Fibroblast of pulmonary artery (primary cell): ENCODE measurements around the gene ENG.
"Not testable (repeated sequence)": the region's sequence is repeated elsewhere in the genome, so short reads cannot be mapped to it uniquely, and the experiment has no call there.

Experiments used
- DNase-seq: peaks from one replicate; pipeline ENCODE4 v3.0.0-alpha.2; 2010; ENCODE audit warnings: low read depth
- H3K4me3 ChIP-seq: replicated peaks from 2 replicates; pipeline ENCODE4 v1.5.1; 2011; ENCODE audit warnings: low read depth, mild to moderate bottlenecking, control low read depth, low read length, moderate library complexity
- TF ChIP-seq, protein P1 (sequence below): IDR thresholded peaks from 2 replicates; pipeline ENCODE4 v1.5.1; 2011; ENCODE audit warnings: mild to moderate bottlenecking, control low read depth, low read length, inconsistent platforms; ENCODE audit errors: missing control alignments

Gene ENG

DNA sequence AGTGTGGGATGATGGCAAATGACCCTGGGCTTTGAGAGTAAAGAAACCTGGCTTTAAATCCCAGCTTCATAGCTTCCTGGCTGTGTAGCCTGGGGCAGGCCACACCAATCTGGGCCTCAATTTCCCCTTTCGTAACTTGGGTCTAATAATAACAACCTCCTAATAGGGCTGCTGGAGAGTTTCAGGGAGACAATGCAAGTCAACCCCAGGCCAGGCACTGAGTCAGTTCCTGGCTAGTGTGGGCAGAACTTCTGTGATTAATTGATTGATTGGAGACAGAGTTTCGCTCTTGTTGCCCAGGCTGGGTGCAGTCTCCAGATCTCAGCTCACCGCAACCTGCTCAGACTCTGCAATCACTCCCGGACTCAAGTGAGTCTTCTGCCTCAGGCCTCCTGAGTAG is 72.7 kb downstream of the ENG start:
- H3K4me3 ChIP-seq = no peak overlapping the region
- TF ChIP-seq, protein P1, sequence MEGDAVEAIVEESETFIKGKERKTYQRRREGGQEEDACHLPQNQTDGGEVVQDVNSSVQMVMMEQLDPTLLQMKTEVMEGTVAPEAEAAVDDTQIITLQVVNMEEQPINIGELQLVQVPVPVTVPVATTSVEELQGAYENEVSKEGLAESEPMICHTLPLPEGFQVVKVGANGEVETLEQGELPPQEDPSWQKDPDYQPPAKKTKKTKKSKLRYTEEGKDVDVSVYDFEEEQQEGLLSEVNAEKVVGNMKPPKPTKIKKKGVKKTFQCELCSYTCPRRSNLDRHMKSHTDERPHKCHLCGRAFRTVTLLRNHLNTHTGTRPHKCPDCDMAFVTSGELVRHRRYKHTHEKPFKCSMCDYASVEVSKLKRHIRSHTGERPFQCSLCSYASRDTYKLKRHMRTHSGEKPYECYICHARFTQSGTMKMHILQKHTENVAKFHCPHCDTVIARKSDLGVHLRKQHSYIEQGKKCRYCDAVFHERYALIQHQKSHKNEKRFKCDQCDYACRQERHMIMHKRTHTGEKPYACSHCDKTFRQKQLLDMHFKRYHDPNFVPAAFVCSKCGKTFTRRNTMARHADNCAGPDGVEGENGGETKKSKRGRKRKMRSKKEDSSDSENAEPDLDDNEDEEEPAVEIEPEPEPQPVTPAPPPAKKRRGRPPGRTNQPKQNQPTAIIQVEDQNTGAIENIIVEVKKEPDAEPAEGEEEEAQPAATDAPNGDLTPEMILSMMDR = no peak
- DNase-seq = no peak

DNA sequence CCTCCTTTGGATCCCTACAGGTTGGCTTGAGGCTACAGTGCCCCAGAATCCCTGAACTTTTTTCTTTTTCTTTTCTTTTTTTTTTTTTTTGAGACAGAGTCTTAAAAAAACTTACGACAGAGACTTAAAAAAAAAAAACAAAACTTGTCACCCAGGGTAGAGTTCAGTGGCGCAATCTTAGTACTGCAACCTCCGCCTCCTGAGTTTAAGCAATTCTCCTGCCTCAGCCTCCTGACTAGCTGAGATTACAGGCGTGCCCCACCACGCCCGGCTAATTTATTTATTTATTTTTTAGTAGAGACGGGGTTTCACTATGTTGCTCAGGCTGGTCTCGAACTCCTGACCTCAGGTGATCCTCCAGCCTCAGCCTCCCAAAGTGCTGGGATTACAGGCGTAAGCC is 73.5 kb downstream of the ENG start:
- not testable (repeated sequence) for H3K4me3 ChIP-seq, DNase-seq

DNA sequence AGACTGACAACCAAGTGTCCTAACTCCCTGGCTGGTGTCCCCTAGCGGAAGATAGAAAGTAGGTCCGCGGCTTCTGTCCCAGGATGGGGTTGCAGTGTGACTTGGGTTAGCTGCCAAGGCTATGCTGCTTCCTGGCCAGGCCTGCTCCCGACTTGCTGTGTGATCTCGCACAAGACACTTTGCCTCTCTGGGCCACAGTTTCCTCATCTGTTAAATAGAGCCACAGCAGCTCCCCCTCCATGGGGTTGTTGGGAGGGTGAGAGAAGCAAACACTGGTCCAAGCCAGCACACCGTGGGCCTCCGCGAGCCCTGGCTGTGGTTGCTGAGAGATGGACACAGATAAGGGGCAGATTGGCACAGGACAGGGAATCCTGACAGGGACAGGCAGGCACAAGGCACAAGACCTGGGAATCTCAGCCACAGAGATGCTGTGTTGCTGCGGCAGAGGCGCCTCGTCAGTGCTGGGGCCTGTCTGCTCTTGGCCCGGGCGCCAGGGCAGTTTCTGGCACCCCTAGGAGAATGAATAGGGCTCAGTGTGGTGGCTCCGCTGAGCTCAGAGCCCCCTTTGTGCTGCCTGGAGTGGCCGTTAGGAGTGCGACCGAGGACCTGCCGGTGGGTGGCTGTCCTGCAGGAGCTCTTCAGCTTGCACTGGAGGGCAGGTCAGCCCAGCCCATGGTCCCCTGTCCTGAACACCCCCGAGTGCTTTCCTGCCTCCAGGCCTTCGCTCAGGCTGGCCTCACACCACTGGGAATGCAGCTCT is 74.2 kb downstream of the ENG start:
- TF ChIP-seq, protein P1 = no peak
- DNase-seq = no peak
- no peak overlapping the region for H3K4me3 ChIP-seq

DNA sequence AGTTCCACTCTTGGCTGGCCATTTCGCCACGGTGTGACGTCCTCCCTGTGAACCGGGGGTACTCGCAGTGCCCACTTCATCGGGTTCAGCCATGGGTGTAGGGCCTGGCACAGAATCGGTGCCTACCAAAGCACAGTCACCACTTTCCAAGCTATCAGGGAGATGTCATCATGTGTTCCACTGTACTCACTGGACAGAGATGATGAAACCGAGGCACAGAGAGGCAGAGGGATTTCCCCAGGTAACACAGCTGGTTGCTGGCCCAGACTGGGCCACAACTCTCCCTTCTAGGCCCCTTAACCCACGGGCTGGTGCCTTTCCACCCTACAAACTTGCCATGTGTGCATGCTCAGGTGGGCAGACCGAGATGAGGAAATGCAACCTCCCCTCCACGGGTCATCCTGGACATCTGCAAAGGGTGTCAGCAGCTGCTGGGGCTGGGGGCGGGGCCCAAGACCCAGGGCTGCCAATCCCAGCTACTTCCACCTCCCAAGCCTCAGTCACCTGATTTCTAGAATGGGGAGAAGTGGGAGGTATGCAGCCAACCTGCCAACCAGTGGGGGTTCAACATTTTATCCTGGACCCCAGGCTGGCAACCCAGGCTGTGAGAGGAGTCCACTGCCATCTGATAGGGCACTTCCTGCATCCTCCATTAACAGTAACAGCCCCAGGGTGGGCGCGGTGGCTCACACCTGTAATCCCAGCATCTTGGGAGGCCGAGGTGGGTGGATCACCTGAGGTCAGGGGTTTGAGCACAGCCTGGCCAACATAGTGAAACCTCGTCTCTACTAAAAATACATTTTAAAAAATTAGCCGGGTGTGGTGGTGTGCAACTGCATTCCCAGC is 75.1 kb downstream of the ENG start:
- DNase-seq = peak; percentile 45
- no peak overlapping the region for H3K4me3 ChIP-seq
- TF ChIP-seq, protein P1 = no peak

DNA sequence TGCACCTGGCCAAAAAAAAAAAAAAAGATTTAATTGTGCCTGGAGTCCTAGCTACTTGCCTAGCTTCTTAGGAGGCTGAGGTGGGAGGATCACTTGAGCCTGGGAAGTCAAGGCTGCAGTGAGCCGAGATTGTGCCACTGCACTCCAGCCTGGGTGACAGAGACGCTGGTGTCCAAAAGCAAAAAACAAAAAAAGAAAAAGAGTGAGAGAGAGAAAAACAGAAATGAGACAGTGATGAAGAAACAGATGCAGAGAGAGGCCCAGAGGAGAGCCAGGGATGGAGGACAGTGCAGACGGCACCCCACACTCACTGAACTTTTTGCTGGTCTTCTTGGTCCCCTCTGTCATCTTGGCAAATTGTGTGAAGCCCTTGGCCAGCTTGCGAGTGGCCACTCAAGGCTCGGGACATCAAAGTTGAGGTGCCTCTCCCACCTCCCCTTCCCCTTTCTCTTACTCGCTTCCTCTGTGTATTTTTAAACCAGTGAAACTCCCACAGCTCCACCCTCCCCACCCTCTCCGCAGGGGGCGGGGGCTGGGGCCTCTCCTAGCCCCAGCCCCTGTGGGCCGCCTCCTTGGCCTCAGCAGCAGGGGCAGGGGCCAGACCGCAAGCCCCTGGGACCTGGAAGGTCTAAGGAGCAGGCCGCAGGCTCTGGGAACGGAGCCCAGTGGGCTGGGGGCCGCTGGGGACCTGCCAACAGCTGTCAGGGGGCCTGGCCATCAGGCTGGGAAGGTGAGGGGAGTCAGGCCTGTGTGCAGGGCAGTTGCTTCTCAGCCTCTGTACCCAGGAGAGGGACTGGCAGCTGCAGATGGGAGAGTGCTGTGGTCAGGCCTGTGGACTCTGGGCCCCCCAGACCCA is 76.0 kb downstream of the ENG start, which contains the start of gene SH2D3C:
SH2D3C (minus strand) TSS at position 387 of the 856 bp plus-strand sequence; CDS start at position 348, 39 bp downstream.
- TF ChIP-seq, protein P1 = no peak
- DNase-seq = no peak
- no peak within 1 kb of the TSS for H3K4me3 ChIP-seq

DNA sequence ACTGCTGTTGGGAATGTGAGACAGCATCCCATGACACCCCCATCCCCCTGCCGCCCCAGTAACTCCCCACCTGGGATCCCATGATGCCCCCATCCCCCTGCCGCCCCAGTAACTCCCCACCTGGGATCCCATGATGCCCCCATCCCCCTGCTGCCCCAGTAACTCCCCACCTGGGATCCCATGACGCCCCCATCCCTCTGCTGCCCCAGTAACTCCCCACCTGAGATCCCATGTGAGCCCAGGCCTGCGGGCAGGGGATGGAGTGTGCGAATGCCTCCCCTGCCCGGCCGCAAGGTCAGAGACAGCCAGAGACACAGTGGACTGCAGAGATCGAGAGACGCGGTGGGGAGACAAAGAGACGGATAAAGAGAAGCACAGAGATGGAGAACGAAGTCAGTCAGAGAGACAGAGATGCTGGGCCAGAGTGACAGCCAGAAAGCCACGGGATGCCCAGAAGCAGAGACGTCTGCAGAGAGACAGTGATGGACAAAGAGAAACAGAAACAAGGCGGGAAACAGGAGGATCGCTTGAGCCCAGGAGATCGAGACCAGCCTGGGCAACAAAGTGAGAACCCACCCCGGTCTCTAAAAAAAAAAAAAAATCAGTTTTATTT is 77.0 kb downstream of the ENG start:
- H3K4me3 ChIP-seq = no peak overlapping the region
- TF ChIP-seq, protein P1 = no peak
- no peak for DNase-seq
